ENCODE data around the gene PNPLA2. TPM values are rescaled to one million over a fixed set of nuclear protein-coding genes. Genes with fewer than 3 reads are reported as not detected.

PNPLA2 gene
- total and polyA plus RNA-seq, 10 of the 15 experiments (the other 5 are each of a cell fraction or from before 2014, with no cell fraction given) = 0.19 to 34.0 (median 8.1) TPM

DNA sequence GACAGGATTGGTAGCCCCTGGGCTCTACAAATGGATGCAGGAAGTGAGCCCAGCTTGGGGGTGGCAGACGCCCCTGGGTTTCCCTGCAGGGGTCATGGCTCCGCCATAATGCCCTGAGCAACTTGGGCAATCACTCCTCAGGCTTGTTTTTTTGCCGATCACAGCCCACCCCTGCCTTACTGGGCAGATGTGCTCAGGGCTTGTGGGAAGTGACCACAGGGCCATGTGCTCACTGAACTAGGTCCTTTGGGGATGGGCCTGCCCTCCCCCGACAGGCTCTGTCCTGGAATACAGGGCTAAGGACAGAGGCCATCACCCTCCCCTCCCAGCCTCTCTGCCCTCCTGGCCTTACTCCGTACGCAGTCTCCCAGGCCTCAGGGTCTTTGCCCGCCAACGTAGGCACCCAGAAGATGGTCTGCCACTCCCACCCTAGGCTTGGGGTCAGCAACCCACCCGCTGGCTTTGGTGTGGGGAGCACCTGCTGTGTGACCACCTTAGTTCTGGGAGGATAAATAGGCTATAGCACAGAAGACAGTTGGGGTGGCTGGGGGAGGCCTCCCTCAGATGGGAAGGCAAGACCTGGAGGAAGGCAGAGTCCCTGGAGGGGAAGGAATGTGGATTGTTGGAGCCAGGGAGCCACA is 5.1 kb upstream of the PNPLA2 start (continued):
- TF ChIP-seq NFIC (IDR thresholded peaks at IDR 0.05; ENCODE audit: low read depth, low read length) = peak; percentile 18; the same call in 1 of the 2 replicates
- peak; percentile 68; the same call in 1 of the 2 replicates for TF ChIP-seq POLR2AphosphoS5 (IDR thresholded peaks at IDR 0.05; ENCODE audit: low read length)
- TF ChIP-seq, protein P1, sequence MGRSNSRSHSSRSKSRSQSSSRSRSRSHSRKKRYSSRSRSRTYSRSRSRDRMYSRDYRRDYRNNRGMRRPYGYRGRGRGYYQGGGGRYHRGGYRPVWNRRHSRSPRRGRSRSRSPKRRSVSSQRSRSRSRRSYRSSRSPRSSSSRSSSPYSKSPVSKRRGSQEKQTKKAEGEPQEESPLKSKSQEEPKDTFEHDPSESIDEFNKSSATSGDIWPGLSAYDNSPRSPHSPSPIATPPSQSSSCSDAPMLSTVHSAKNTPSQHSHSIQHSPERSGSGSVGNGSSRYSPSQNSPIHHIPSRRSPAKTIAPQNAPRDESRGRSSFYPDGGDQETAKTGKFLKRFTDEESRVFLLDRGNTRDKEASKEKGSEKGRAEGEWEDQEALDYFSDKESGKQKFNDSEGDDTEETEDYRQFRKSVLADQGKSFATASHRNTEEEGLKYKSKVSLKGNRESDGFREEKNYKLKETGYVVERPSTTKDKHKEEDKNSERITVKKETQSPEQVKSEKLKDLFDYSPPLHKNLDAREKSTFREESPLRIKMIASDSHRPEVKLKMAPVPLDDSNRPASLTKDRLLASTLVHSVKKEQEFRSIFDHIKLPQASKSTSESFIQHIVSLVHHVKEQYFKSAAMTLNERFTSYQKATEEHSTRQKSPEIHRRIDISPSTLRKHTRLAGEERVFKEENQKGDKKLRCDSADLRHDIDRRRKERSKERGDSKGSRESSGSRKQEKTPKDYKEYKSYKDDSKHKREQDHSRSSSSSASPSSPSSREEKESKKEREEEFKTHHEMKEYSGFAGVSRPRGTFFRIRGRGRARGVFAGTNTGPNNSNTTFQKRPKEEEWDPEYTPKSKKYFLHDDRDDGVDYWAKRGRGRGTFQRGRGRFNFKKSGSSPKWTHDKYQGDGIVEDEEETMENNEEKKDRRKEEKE (IDR thresholded peaks at IDR 0.05) = no peak
- no peak for TF ChIP-seq SMC3 (IDR thresholded peaks at IDR 0.05; ENCODE audit: borderline replicate concordance, low read length)
- TF ChIP-seq MEF2A (IDR thresholded peaks at IDR 0.05; ENCODE audit: insufficient read depth, low read depth, low read length) = no peak
- peak; percentile 80; the same call in 1 of the 2 replicates for TF ChIP-seq POLR2AphosphoS2 (IDR thresholded peaks at IDR 0.05; ENCODE audit: low read depth, low read length)
- TF ChIP-seq SMAD5 (IDR thresholded peaks at IDR 0.05; ENCODE audit: low read depth) = peak; percentile 70; the same call in 1 of the 2 replicates
- no peak for TF ChIP-seq ASH2L (IDR thresholded peaks at IDR 0.05; ENCODE audit: borderline replicate concordance, low read depth)
- TF ChIP-seq POLR2A (IDR thresholded peaks at IDR 0.05; ENCODE audit: low read depth, low read length) = peak; percentile 80
- TF ChIP-seq, protein P2, sequence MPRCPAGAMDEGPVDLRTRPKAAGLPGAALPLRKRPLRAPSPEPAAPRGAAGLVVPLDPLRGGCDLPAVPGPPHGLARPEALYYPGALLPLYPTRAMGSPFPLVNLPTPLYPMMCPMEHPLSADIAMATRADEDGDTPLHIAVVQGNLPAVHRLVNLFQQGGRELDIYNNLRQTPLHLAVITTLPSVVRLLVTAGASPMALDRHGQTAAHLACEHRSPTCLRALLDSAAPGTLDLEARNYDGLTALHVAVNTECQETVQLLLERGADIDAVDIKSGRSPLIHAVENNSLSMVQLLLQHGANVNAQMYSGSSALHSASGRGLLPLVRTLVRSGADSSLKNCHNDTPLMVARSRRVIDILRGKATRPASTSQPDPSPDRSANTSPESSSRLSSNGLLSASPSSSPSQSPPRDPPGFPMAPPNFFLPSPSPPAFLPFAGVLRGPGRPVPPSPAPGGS (IDR thresholded peaks at IDR 0.05; ENCODE audit: borderline replicate concordance, insufficient read depth, low read depth, low read length, poor library complexity, severe bottlenecking) = peak; percentile 34
- TF ChIP-seq HDAC2 (IDR thresholded peaks at IDR 0.05) = no peak

Measured in GM12878 (cell line).